ENCODE measurements around the gene FRMD4A.

Gene FRMD4A

DNA sequence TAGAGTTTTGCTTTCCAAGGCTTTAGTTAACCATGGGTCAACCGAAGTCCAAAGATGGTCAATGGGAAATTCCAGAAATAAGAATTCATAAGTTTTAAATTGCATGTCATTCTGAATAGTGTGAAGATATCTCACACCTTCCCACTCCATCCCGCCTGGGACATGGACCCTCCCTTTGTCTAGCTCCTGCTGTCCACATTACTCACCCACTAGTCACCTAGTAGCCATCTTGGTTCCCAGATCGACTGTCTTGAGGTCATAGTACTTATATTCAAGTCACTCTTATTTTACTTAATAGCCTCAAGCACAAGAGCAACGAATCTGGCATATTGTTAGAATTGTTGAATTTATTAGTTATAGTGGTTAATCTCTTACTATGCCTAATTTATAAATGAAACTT, 377.4 kb downstream of the FRMD4A start:
- Histone ChIP-seq H3K9me3 (ENCODE audit: control insufficient read depth in 1 of 2, low read length in 2 of 2) (no peaks in the 10 kb centered on the region), H3K4me3 (ENCODE audit: low read depth in 1 of 2, low read length in 2 of 2) (no peak overlapping the region), H3K27ac (ENCODE audit: low read length) (no peak overlapping the region), H3K36me3 (ENCODE audit: control insufficient read depth in 1 of 2, insufficient read depth in 2 of 2, low read length in 2 of 2) (no peaks in the 10 kb centered on the region), H3K4me1 (ENCODE audit: control insufficient read depth in 1 of 2, insufficient read depth in 2 of 2, low read length in 2 of 2) (peaks cover 3 to 8% of the 10 kb centered on the region in 2 donors), H3K27me3 (ENCODE audit: low read depth, low read length) (no peaks in the 10 kb centered on the region)

DNA sequence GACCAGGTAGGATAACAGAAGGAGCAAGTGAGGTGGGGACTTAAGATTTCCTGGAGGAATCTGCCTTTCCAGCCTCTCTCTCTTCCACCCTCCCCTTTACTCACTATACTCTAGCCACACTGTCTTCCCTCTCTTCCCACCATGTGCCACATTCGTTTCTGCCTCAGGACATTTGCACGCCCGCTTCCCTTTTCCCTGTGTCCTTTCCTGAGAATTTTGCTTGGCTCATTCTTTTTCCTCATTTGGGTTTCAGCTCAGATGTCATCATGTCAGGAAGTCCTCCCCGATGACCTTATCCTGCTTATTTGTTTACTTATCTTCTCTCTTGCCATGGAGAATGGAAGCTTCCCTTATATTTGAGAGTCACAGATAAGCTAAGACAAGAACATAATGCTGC, 380.2 kb downstream of the FRMD4A start:
- H3K36me3 ChIP-seq (ENCODE audit: control insufficient read depth in 1 of 2, insufficient read depth in 2 of 2, low read length in 2 of 2) = no peaks in the 10 kb centered on the region
- peak overlapping the region; percentile 3 for H3K27ac ChIP-seq (ENCODE audit: low read length)
- no peaks in the 10 kb centered on the region for H3K9me3 ChIP-seq (ENCODE audit: control insufficient read depth in 1 of 2, low read length in 2 of 2)
- no peaks in the 10 kb centered on the region for H3K27me3 ChIP-seq (ENCODE audit: low read depth, low read length)
- H3K4me3 ChIP-seq (ENCODE audit: low read depth in 1 of 2, low read length in 2 of 2) = no peak overlapping the region
- H3K4me1 ChIP-seq (ENCODE audit: control insufficient read depth in 1 of 2, insufficient read depth in 2 of 2, low read length in 2 of 2) = peaks cover 0 to 13% of the 10 kb centered on the region in 2 donors

GRCh38 chr10:13949844-13950542, 380.7 kb downstream of the FRMD4A start:
- no peaks in the 10 kb centered on the region for H3K36me3 ChIP-seq (ENCODE audit: control insufficient read depth in 1 of 2, insufficient read depth in 2 of 2, low read length in 2 of 2)
- no peaks in the 10 kb centered on the region for H3K27me3 ChIP-seq (ENCODE audit: low read depth, low read length)
- H3K27ac ChIP-seq (ENCODE audit: low read length) = peak overlapping the region; percentile 3
- no peaks in the 10 kb centered on the region for H3K9me3 ChIP-seq (ENCODE audit: control insufficient read depth in 1 of 2, low read length in 2 of 2)
- no peak overlapping the region for H3K4me3 ChIP-seq (ENCODE audit: low read depth in 1 of 2, low read length in 2 of 2)
- H3K4me1 ChIP-seq (ENCODE audit: control insufficient read depth in 1 of 2, insufficient read depth in 2 of 2, low read length in 2 of 2) = peaks cover under 1 to 16% of the 10 kb centered on the region in 2 donors

DNA sequence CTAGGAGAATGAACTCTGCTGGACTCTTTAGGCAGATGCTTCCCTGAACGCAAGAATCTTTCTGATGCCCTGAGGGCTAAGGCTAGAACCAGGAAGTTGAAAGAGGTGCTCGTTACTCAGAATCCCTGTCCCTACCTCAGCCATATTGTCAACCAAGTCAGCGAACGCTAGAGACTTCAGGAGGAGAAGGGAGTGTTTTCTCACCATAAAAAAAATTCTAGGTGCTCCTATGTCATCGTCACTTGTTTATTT, 384.6 kb downstream of the FRMD4A start:
- H3K36me3 ChIP-seq (ENCODE audit: control insufficient read depth in 1 of 2, insufficient read depth in 2 of 2, low read length in 2 of 2) = no peaks in the 10 kb centered on the region
- H3K4me3 ChIP-seq (ENCODE audit: low read depth in 1 of 2, low read length in 2 of 2) = no peak overlapping the region
- no peaks in the 10 kb centered on the region for H3K9me3 ChIP-seq (ENCODE audit: control insufficient read depth in 1 of 2, low read length in 2 of 2)
- H3K27ac ChIP-seq (ENCODE audit: low read length) = no peak overlapping the region
- H3K4me1 ChIP-seq (ENCODE audit: control insufficient read depth in 1 of 2, insufficient read depth in 2 of 2, low read length in 2 of 2) = peaks cover 5 to 16% of the 10 kb centered on the region in 2 donors
- no peaks in the 10 kb centered on the region for H3K27me3 ChIP-seq (ENCODE audit: low read depth, low read length)

- H3K9me3 ChIP-seq (ENCODE audit: control insufficient read depth in 1 of 2, low read length in 2 of 2) = no peaks in the 10 kb centered on the region
- H3K4me1 ChIP-seq (ENCODE audit: control insufficient read depth in 1 of 2, insufficient read depth in 2 of 2, low read length in 2 of 2) = peaks cover 5 to 16% of the 10 kb centered on the region in 2 donors
- H3K27me3 ChIP-seq (ENCODE audit: low read depth, low read length) = no peaks in the 10 kb centered on the region
- no peak overlapping the region for H3K27ac ChIP-seq (ENCODE audit: low read length)
- no peak overlapping the region for H3K4me3 ChIP-seq (ENCODE audit: low read depth in 1 of 2, low read length in 2 of 2)
- H3K36me3 ChIP-seq (ENCODE audit: control insufficient read depth in 1 of 2, insufficient read depth in 2 of 2, low read length in 2 of 2) = no peaks in the 10 kb centered on the region
Measured at GRCh38 chr10:13945390-13946208, 385.1 kb downstream of the FRMD4A start.

DNA sequence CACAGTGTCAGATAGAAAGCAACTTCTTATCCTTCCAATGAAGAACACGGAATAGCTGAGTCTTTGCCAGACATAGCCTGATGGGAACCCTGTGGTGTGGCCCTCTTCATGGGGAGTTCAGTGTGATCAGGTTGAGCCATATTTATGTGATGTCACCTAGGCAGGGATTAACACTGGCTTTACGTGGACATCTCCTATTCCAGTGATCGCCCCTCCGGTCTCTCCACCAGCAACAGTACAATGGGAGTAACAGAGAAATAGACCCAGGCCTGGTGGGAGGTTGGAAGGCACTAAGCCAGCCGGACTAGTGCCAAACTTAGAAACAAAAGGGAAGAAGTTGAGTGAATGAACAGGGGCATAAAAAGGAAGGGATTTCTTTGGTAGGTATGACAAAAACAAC, 385.9 kb downstream of the FRMD4A start:
- Histone ChIP-seq H3K27ac (ENCODE audit: low read length) (no peak overlapping the region), H3K27me3 (ENCODE audit: low read depth, low read length) (no peaks in the 10 kb centered on the region), H3K36me3 (ENCODE audit: control insufficient read depth in 1 of 2, insufficient read depth in 2 of 2, low read length in 2 of 2) (no peaks in the 10 kb centered on the region), H3K4me3 (ENCODE audit: low read depth in 1 of 2, low read length in 2 of 2) (no peak overlapping the region), H3K4me1 (ENCODE audit: control insufficient read depth in 1 of 2, insufficient read depth in 2 of 2, low read length in 2 of 2) (peaks cover 5 to 18% of the 10 kb centered on the region in 2 donors), H3K9me3 (ENCODE audit: control insufficient read depth in 1 of 2, low read length in 2 of 2) (no peaks in the 10 kb centered on the region)

- no peaks in the 10 kb centered on the region for H3K36me3 ChIP-seq (ENCODE audit: control insufficient read depth in 1 of 2, insufficient read depth in 2 of 2, low read length in 2 of 2)
- no peaks in the 10 kb centered on the region for H3K9me3 ChIP-seq (ENCODE audit: control insufficient read depth in 1 of 2, low read length in 2 of 2)
- peaks cover 5 to 22% of the 10 kb centered on the region in 2 donors for H3K4me1 ChIP-seq (ENCODE audit: control insufficient read depth in 1 of 2, insufficient read depth in 2 of 2, low read length in 2 of 2)
- no peak overlapping the region for H3K4me3 ChIP-seq (ENCODE audit: low read depth in 1 of 2, low read length in 2 of 2)
- H3K27me3 ChIP-seq (ENCODE audit: low read depth, low read length) = no peaks in the 10 kb centered on the region
- H3K27ac ChIP-seq (ENCODE audit: low read length) = no peak overlapping the region
Measured at GRCh38 chr10:13943735-13944398, 386.9 kb downstream of the FRMD4A start.

- H3K9me3 ChIP-seq (ENCODE audit: control insufficient read depth in 1 of 2, low read length in 2 of 2) = no peaks in the 10 kb centered on the region
- peaks cover 5 to 22% of the 10 kb centered on the region in 2 donors for H3K4me1 ChIP-seq (ENCODE audit: control insufficient read depth in 1 of 2, insufficient read depth in 2 of 2, low read length in 2 of 2)
- no peaks in the 10 kb centered on the region for H3K27me3 ChIP-seq (ENCODE audit: low read depth, low read length)
- H3K27ac ChIP-seq (ENCODE audit: low read length) = no peak overlapping the region
- no peaks in the 10 kb centered on the region for H3K36me3 ChIP-seq (ENCODE audit: control insufficient read depth in 1 of 2, insufficient read depth in 2 of 2, low read length in 2 of 2)
- no peak overlapping the region for H3K4me3 ChIP-seq (ENCODE audit: low read depth in 1 of 2, low read length in 2 of 2)
Measured at GRCh38 chr10:13942035-13942434, 388.7 kb downstream of the FRMD4A start.

- Histone ChIP-seq H3K9me3 (ENCODE audit: control insufficient read depth in 1 of 2, low read length in 2 of 2) (no peaks in the 10 kb centered on the region), H3K4me3 (ENCODE audit: low read depth in 1 of 2, low read length in 2 of 2) (no peak overlapping the region), H3K27me3 (ENCODE audit: low read depth, low read length) (no peaks in the 10 kb centered on the region), H3K27ac (ENCODE audit: low read length) (no peak overlapping the region), H3K36me3 (ENCODE audit: control insufficient read depth in 1 of 2, insufficient read depth in 2 of 2, low read length in 2 of 2) (no peaks in the 10 kb centered on the region), H3K4me1 (ENCODE audit: control insufficient read depth in 1 of 2, insufficient read depth in 2 of 2, low read length in 2 of 2) (peaks cover 0 to 6% of the 10 kb centered on the region in 2 donors)
Measured at GRCh38 chr10:13939391-13939790, 391.3 kb downstream of the FRMD4A start.

DNA sequence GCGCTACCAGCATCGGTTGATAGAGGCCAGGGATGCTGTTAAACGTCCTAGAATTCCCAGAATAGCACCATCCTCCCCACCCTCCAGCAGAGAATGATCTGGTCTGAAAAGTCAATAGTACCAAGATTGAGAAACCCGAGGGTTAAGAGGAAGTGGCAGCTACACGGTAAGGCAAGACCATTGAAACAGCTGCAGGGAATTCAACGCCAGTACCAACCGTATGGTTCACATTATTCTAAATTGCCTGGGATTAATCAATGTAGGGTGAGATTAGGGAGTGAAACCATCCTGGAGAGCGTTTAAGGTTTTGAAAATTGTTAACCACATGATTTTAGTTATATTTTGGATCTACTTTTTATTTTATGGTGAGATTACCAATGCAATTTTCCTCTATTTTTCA, 391.8 kb downstream of the FRMD4A start:
- Histone ChIP-seq H3K4me3 (ENCODE audit: low read depth in 1 of 2, low read length in 2 of 2) (no peak overlapping the region), H3K36me3 (ENCODE audit: control insufficient read depth in 1 of 2, insufficient read depth in 2 of 2, low read length in 2 of 2) (no peaks in the 10 kb centered on the region), H3K27me3 (ENCODE audit: low read depth, low read length) (no peaks in the 10 kb centered on the region), H3K27ac (ENCODE audit: low read length) (no peak overlapping the region), H3K4me1 (ENCODE audit: control insufficient read depth in 1 of 2, insufficient read depth in 2 of 2, low read length in 2 of 2) (peaks cover 0 to 6% of the 10 kb centered on the region in 2 donors), H3K9me3 (ENCODE audit: control insufficient read depth in 1 of 2, low read length in 2 of 2) (no peaks in the 10 kb centered on the region)

- H3K27ac ChIP-seq (ENCODE audit: low read length) = no peak overlapping the region
- H3K27me3 ChIP-seq (ENCODE audit: low read depth, low read length) = no peaks in the 10 kb centered on the region
- no peaks in the 10 kb centered on the region for H3K9me3 ChIP-seq (ENCODE audit: control insufficient read depth in 1 of 2, low read length in 2 of 2)
- H3K4me1 ChIP-seq (ENCODE audit: control insufficient read depth in 1 of 2, insufficient read depth in 2 of 2, low read length in 2 of 2) = peaks cover 0 to 6% of the 10 kb centered on the region in 2 donors
- H3K36me3 ChIP-seq (ENCODE audit: control insufficient read depth in 1 of 2, insufficient read depth in 2 of 2, low read length in 2 of 2) = no peaks in the 10 kb centered on the region
- H3K4me3 ChIP-seq (ENCODE audit: low read depth in 1 of 2, low read length in 2 of 2) = no peak overlapping the region
Measured at GRCh38 chr10:13936826-13937225, 393.9 kb downstream of the FRMD4A start.
